Measurements from ENCODE around the gene LBH.

Gene LBH

GRCh38 chr2:30231212-30231995 lies at the start of gene LBH:
TSS of gene LBH (plus strand) at chr2:30231534. CDS start at chr2:30231739, 205 bp downstream.
- peak; percentile 24 for DNase-seq (ENCODE audit: low read depth, low spot score)
- H3K27ac ChIP-seq: peak within 1 kb of the TSS; percentile 27

- no peak for DNase-seq (ENCODE audit: low read depth, low spot score)
- no peak overlapping the region for H3K27ac ChIP-seq
Measured at GRCh38 chr2:30184035-30184434, 47.3 kb upstream of the LBH start.

GRCh38 chr2:30185178-30185577 lies 46.2 kb upstream of the LBH start:
- no peak overlapping the region for H3K27ac ChIP-seq
- DNase-seq (ENCODE audit: low read depth, low spot score): no peak

GRCh38 chr2:30188292-30188691 lies 43.0 kb upstream of the LBH start:
- H3K27ac ChIP-seq: no peak overlapping the region
- DNase-seq (ENCODE audit: low read depth, low spot score): no peak

GRCh38 chr2:30190637-30191036 lies 40.7 kb upstream of the LBH start:
- H3K27ac ChIP-seq: no peak overlapping the region
- DNase-seq (ENCODE audit: low read depth, low spot score): no peak

GRCh38 chr2:30191107-30191506 lies 40.2 kb upstream of the LBH start:
- no peak overlapping the region for H3K27ac ChIP-seq
- DNase-seq (ENCODE audit: low read depth, low spot score): no peak

- no peak overlapping the region for H3K27ac ChIP-seq
- no peak for DNase-seq (ENCODE audit: low read depth, low spot score)
Measured at GRCh38 chr2:30191819-30192271, 39.5 kb upstream of the LBH start.

GRCh38 chr2:30192314-30192713 lies 39.0 kb upstream of the LBH start:
- DNase-seq (ENCODE audit: low read depth, low spot score): no peak

GRCh38 chr2:30193104-30193681 lies 38.1 kb upstream of the LBH start:
- DNase-seq (ENCODE audit: low read depth, low spot score): no peak
- H3K27ac ChIP-seq: no peak overlapping the region

More at GRCh38 chr2:30192314-30192713, 39.0 kb upstream of the LBH start:
- no peak overlapping the region for H3K27ac ChIP-seq

- no peak for DNase-seq (ENCODE audit: low read depth, low spot score)
- no peak overlapping the region for H3K27ac ChIP-seq
Measured at GRCh38 chr2:30194421-30194820, 36.9 kb upstream of the LBH start.

- no peak for DNase-seq (ENCODE audit: low read depth, low spot score)
- no peak overlapping the region for H3K27ac ChIP-seq
Measured at GRCh38 chr2:30195016-30195415, 36.3 kb upstream of the LBH start.

- DNase-seq (ENCODE audit: low read depth, low spot score): no peak
- H3K27ac ChIP-seq: no peak overlapping the region
Measured at GRCh38 chr2:30197570-30198192, 33.7 kb upstream of the LBH start.

GRCh38 chr2:30201990-30202389 lies 29.3 kb upstream of the LBH start:
- no peak for DNase-seq (ENCODE audit: low read depth, low spot score)
- no peak overlapping the region for H3K27ac ChIP-seq

- no peak for DNase-seq (ENCODE audit: low read depth, low spot score)
- H3K27ac ChIP-seq: no peak overlapping the region
Measured at GRCh38 chr2:30203156-30203555, 28.2 kb upstream of the LBH start.

- H3K27ac ChIP-seq: no peak overlapping the region
- DNase-seq (ENCODE audit: low read depth, low spot score): no peak
Measured at GRCh38 chr2:30204281-30204680, 27.1 kb upstream of the LBH start.

- no peak overlapping the region for H3K27ac ChIP-seq
- DNase-seq (ENCODE audit: low read depth, low spot score): no peak
Measured at GRCh38 chr2:30205456-30205855, 25.9 kb upstream of the LBH start.

GRCh38 chr2:30206461-30207430 lies 24.6 kb upstream of the LBH start:
- no peak for DNase-seq (ENCODE audit: low read depth, low spot score)

GRCh38 chr2:30208453-30208852 lies 22.9 kb upstream of the LBH start:
- DNase-seq (ENCODE audit: low read depth, low spot score): no peak
- no peak overlapping the region for H3K27ac ChIP-seq

More at GRCh38 chr2:30206461-30207430, 24.6 kb upstream of the LBH start:
- no peak overlapping the region for H3K27ac ChIP-seq

GRCh38 chr2:30209227-30209626 lies 22.1 kb upstream of the LBH start:
- no peak for DNase-seq (ENCODE audit: low read depth, low spot score)
- H3K27ac ChIP-seq: no peak overlapping the region

- no peak overlapping the region for H3K27ac ChIP-seq
Measured at GRCh38 chr2:30213326-30213725, 18.0 kb upstream of the LBH start.

More at GRCh38 chr2:30213326-30213725, 18.0 kb upstream of the LBH start:
- no peak for DNase-seq (ENCODE audit: low read depth, low spot score)
